Fibroblast of peridontal ligament (primary cell): Measurements from ENCODE around the gene OTUD1.

Experiments used
- DNase-seq: peaks from one replicate; pipeline ENCODE4 v3.0.0-alpha.2; 2010; ENCODE audit errors: extremely low read depth

The OTUD1 gene

DNA sequence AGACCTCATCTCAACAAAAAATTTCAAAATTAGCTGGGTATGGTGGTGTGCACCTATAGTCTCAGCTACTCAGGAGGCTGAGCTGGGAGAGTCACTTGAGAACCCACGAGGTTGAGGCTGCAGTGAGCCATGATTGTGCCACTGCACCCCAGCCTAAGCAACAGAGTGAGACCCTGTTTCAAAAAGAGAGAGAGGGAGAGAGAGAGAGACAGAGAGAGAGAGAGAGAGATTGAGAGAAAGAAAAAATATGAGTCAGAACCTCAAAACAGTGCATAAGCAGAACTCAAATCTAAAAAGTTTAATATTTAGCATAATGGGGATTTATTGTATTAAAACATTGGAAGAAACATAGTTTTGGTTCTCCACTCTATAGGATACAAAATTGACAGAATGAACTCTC lies 17.5 kb upstream of the OTUD1 start:
- DNase-seq = no peak

DNA sequence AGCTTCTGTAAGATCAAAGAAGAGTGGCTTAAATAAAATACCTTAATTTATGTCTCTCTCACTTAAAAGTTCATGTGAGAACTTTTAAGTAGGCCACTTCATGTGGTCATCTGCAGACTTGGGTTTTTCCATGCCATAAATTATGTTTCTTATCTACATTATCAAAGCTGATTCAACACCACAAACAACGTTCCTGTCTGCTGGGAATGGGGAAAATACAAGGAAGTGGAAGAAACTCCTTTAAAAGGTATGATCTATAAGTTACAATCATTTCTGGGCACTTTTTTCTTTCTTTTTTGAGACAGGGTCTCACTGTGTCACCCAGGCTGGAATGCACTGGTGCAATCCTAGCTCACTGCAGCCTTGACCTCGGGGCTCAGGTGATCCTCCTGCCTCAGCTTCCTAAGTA lies 16.9 kb upstream of the OTUD1 start:
- no peak for DNase-seq

DNA sequence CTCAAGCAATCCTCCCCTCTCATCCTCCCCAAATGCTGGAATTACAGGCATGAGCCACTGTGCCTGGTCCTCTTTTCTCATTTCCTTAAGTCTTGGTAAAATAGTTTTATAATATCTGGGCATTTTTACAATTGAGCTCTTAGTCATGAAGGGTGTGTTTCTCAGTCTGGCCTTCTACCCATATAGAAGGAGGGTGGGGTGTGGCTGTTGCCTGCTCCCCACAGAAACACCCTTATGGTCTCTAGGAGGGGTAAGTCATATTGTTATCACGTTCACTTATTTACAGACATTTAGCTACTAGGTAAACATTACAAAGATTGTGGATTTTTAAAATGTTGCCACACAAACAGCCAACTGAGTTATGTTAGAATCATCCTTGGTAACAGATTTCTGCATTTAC lies 6.7 kb upstream of the OTUD1 start:
- no peak for DNase-seq

DNA sequence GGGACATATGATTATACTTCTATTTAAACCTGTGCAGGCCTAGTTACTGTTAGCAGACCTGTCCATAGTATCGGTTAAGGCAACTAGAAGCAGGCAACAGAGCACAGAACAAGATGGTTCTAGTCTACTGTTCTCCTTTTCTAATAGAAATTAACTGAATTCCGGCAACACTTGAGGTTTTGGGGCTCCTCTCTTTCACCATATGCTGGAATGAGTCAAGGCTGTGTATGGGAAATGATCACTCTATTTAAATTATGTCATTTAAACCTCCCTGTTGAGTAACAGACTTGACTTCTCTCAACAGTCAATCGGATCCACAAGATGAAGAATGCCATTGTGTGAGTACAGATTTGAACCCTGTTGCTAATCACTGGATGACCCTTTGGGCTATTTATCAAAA lies 6.2 kb upstream of the OTUD1 start:
- DNase-seq = no peak

DNA sequence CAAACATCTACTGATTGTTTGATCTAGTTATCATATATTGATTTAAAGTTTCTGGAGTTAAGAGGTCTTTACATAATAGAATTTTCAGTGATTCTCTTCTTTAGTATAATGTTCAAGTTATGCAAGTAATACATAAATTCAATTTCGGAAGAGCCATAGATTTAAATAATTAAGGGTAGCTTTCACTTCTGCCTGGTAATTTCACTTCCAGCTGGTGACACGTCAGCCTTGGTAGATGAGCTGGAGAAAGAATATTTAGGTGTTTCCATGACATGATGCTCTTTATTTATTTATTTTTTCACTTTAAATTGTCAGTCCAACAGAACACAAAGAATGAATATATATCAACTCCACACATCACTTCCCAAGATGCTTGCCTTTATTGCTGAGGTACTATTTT lies 5.2 kb upstream of the OTUD1 start:
- no peak for DNase-seq

DNA sequence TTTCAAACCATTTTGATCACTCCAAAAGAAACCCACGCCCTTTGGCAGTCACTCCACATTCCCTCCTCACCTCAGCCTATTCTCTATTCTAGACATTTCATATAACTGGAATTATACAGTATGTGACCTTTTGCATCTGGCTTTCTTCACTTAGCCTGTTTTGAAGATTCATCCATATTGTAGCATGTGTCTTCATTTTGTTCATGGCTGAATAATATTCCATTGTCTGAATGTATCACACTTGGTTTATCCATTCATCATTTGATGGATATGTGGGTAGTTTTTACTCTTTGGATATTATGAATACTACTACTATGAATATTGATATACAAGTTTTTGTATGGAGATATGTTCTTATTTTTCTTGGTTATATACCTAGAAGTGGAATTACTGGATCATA lies 3.5 kb upstream of the OTUD1 start:
- DNase-seq = no peak

DNA sequence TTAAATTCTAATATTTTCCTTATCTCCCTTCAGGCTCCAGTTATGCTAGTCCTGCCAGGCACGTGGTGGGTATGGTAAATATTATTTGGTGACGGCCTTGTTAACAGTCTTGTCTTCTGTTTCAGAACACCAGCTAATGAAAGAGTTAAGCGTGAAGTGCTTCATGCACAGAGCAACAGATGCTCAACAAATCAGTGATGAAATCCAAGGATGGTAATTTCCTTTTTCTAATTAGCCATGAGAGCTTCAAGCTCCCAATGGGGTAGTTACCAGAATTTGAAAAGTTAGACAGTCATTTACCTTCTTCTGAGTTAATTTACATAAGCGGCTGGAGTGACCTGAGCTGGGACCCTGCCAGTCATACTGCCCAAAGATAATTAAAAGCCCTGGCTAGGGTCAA lies 1.9 kb upstream of the OTUD1 start:
- no peak for DNase-seq

DNA sequence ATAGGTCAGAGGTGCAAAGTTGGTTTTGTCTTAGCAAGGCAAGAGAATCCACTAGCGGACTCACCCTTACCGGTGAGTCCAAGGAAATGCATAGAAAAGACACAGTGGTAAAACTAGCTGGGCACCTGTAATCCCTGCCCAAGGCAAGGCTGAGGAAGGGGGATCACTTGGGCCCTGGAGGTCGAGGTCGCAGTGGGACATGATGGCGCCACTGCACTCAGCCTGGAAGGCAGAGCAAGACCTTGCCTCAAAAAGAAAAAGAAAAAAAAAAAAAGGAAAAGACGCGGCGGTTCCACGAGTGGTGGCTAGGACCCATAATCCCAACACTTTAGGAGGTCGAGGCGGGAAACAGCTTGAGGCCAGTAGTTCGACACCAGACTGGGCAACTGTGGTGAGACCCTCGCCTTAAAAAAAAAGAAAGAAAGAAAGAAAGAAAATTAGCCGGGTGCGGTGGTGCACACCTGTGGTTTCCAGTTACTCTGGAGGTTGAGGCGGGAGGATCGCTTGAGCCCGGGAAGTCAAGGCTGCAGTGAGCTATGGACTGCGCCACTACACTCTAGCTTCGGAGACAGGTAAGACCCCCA lies 820 bp upstream of the OTUD1 start:
- no peak for DNase-seq

DNA sequence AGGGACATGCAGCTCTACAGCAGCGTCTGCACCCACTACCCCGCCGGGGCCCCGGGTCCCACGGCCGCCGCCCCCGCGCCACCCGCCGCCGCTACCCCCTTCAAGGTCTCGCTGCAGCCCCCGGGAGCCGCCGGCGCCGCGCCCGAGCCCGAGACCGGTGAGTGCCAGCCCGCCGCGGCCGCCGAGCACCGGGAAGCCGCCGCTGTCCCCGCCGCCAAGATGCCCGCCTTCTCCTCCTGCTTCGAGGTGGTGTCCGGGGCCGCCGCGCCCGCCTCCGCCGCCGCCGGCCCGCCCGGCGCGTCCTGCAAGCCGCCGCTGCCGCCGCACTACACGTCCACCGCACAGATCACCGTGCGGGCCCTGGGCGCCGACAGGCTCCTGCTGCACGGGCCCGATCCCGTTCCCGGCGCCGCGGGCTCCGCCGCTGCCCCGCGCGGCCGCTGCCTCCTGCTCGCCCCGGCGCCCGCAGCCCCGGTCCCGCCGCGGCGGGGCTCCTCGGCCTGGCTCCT lies 631 bp downstream of the OTUD1 start:
- no peak for DNase-seq

DNA sequence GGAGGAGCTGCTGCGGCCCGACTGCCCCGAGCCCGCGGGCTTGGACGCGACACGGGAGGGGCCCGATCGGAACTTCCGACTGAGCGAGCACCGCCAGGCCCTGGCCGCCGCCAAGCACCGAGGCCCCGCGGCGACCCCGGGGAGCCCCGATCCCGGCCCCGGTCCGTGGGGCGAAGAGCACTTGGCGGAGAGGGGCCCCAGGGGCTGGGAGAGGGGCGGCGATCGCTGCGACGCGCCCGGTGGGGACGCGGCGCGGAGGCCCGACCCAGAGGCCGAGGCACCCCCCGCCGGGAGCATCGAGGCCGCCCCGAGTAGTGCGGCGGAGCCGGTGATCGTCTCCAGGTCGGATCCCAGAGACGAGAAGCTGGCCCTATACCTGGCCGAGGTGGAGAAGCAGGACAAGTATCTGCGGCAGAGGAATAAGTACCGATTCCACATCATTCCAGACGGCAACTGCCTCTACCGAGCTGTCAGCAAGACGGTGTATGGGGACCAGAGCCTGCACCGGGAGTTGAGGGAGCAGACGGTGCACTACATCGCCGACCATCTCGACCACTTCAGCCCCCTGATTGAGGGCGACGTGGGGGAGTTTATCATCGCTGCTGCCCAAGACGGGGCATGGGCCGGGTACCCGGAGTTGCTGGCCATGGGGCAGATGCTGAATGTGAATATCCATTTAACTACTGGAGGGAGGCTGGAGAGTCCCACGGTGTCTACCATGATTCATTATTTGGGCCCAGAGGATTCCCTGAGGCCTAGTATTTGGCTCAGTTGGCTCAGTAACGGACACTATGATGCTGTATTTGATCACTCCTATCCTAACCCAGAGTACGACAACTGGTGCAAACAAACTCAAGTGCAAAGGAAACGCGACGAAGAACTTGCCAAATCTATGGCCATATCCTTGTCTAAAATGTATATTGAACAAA lies 1.4 kb downstream of the OTUD1 start:
- DNase-seq = peak; percentile 44

DNA sequence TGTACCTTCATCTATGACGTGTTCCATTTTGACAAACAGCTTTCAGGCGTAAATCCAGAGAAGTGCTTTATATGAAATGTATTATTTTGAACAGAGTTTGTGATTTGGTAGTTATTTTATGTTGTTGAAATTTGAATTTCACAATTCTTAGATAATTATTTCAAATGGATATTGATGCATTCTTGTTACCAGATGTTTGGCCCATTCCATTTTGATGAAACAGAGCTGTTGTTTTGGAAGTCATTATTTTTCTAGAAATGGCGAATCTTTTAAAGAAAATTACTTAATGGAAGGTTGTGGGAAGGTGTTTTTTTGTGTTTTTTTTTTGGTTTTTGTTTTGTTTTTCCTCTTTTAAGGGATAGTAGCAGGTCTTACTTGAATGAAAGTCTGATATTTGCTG lies 2.4 kb downstream of the OTUD1 start:
- DNase-seq = no peak

DNA sequence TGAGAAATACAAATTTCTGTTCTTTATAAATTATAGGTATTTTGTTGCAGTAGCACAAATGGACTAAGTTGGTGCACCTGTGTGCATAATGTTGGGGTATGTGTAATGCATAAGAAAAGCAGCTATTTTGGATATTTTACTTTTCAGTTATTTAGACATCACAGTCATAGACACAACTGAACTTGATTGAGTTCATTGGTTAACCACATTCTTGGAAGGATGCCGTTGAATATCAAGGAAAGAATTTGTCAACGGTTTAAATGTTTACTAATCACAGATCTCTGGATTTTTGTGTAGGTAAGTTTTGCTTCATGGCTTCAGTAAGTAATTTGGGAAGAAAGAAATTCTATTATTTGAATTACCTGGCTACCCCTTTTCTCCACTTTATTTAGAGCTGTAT lies 4.1 kb downstream of the OTUD1 start:
- peak; percentile 65 for DNase-seq

DNA sequence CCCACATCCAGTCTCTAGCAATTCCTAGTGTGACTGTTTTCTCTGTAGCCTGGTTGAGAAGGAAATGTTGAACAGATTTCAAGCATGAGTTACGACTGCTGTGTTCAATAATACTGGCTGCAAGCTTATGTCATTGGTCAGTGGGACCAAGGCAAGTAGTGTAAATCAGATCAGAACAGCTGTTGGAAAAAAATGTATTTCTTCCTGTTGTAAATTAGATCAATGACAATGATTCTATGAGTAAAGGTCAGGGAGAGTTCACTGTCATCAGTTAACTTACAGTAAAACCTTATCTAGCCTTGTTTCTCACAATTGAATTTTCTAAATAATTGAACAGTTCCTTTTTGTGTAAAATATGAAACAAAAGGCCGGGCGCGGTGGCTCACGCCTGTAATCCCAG lies 6.7 kb downstream of the OTUD1 start:
- DNase-seq = no peak

DNA sequence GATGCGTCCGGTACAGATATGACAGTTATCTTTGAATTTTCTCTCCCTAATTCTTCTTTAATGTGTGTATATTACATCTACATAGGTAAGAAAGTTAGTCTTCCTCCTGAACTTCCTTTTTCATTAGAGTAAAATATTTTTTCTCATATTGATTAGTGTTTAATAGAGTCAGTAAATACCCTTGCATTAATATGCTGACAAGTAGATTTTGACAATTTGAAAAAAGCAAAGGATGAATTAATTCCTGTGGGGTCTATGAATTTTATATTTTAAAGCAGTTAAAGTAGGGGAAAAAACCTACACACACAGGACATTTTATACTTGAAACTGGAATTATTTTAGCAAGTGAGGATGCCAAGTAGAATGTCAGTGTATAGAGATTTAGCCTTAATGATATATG lies 9.4 kb downstream of the OTUD1 start:
- no peak for DNase-seq

DNA sequence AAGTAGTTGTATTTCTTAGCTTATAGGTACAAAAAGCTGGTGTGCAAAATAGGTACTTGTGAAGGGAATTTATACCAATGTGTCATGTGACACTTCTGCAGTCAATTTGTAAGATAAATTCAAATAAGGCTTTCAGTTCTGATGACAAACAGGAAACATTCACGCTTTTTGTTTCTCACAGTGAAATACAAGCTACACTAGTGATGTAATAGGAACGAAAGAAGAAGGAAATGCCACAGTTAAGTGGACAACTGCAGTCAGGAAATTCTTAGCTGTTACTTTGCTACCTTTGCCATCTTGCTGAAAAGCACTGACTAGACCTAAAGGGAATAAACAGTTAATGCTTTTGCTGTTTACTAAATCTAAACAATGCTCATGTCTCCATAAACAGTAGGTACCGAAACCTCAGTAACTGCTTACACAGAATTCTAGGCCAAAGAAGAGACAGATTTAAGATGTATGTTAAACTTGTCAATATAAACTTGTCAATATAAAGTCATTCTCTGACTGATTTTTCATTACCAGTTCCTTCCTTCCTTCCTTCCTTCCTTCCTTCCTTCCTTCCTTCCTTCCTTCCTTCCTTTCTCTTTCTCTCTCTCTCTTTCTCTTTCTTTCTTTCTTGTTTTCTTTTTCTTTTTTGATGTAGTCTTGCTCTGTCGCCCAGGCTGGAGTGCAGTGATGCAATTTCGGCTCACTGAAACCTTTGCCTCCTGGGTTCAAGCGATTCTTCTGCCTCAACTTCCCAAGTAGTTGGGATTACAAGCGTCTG lies 10.1 kb downstream of the OTUD1 start:
- DNase-seq = peak; percentile 18

DNA sequence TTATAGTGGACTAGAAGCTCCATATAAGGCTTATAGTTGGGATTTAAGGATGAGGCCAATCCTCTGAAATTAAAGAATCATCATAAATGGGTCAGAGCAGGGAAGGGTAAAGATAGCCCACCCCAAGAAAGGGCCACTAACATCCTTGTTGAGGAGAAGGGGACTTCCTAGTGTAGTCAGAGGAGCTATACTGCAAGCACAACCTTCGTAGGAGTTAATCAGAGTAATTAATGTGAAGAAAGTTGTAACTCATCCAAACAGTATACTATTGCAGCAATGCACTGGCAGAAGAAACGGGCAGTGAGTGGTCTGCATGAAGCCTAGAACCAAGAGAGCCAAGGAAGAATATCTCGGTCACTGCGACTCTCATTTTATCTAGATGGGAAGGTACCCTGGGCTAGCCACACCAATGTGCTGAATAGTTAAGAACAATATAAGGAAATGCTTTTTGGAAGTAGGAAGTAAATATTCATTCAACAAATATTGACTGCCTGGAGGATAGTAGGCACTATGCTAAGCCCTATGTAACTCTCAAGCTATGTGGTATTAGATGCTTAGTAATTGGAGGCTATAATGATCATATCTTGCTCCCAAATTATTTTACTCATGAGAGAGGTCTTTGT lies 13.3 kb downstream of the OTUD1 start:
- DNase-seq = no peak

DNA sequence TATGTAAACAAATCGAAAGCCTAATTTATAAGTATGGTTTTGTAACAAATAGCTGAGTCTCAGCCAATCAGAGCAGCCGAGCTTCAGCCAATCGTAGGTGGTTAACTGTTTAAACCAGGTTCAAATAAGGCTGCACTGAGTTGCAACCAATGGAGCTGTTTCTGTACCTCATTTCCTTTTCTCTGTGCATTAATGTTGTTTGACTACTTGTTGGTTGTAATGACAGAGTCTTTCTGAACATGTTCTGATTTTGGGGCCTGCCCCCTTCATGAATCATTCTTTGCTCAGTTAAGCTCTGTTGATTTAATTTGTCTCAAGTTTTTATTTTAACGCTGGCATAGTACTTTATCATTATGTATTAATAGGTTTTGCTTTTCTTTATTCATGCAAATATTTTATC lies 14.6 kb downstream of the OTUD1 start:
- DNase-seq = no peak

DNA sequence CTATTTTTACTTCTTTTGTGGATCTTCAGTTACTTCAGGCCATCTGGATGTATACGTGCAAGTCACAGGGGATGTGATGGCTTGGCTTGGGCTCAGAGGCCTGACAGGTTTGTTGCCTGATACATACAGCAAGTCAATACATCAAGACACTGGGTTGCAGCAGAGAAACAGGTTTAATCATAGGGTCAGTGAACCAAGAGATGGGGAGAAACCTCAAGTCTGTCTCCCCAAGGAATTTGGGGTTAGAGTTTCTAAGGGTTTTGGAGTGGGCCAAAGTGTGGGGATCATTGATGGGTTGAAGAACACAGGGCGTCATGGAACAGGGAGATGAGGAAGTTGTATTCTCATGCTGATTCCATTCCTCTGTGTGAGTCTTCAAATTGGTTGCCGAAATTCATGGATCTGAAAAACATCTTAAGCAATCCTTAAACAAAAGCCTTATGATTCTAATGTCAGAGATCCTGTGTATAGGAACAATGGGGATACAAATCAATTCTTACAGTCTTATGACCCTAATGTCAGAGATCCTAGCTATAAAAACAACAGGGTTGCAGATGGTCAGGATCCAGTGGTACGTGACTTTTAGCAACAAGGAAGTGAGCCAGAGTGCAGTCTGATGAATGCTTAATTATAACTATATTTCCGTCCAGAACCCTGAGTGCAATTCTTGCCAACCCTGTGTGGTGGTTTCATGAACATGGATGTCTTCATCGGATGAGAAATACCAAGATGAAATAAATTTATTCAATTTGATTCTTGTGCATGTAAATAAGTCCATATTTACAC lies 18.9 kb downstream of the OTUD1 start:
- DNase-seq = no peak

DNA sequence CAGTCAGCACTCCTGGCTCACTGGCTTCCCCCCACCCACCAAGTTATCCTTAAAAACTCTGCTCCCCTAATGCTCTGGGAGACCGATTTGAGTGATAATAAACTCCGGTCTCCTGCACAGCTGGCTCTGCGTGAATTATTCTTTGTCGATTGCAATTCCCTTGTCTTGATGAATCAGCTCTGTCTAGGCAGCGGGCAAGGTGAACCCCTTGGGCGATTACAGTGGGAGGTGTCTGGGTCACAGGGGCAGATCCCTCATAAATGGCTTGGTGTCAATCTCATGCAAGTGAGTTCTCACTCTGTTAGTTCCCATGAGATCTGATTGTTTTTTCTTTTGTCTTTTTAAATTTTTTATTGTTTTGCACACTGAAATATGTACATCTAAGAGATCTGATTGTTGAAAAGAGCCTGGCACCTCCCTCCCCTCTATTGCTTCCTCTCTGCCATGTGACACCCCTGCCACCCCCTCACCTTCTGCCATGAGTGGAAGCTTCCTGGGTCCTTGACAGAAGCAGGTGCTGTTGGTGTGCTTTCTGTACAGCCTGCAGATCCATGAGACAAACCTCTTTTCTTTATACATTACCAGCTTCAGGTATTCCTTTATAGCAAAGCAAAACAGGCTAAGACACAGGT lies 20.5 kb downstream of the OTUD1 start:
- no peak for DNase-seq

DNA sequence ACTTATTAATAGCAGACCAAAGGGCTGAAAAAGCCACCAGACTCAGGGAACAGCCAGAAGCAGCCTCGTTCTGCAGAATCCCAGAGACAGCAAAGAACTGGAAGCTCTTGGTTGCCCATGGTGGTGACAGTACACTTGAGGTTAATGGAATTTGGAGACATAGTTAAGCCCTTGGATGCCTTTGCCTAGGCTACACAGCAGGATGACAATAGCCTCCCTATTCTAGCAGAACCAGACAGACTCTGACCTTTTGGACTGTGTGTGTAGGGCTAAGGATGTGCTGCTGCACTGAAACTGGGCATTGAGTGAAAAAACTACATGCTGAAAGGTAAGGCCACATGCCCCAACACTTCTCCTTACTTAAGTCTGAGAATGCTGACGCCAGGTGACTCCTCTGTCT lies 22.7 kb downstream of the OTUD1 start:
- no peak for DNase-seq

DNA sequence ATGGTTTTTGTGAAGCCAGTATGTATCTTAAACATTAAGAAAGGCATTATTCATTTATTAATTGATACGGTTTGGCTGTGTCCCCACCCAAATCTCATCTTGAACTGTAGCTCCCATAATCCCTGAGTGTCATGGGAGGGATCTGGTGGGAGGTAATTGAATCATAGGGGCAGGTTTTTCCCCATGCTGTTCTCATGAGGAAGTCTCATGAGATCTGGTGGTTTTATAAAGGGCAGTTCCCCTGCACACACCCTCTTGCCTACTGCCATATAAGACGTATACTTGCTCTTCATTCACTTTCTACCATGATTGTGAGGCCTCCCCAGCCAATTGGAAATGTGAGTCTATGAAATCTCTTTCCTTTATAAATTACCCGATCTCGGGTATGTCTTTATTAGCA lies 28.1 kb downstream of the OTUD1 start:
- DNase-seq = no peak
